H1 (cell line): Measurements from ENCODE around the gene GNAI2. TPM values are rescaled to one million over a fixed set of nuclear protein-coding genes. Genes with fewer than 3 reads are reported as not detected.

Source experiments
- CTCF ChIA-PET: fragments of 300-600 bp; sonication (Branson Sonifier 250); formaldehyde crosslinking; loops from one replicate; lab custom pipeline; 2021; ENCODE audit not compliant: partially characterized antibody; lab: Charles Lee
- POLR2A ChIA-PET: fragments of 300-600 bp; sonication (Branson Sonifier 250); formaldehyde crosslinking; loops from one replicate; lab custom pipeline; 2021; ENCODE audit warnings: inconsistent platforms; ENCODE audit not compliant: partially characterized antibody; lab: Charles Lee
- DNase-seq, 2 experiments: peaks; one replicate each; pipeline versions ENCODE4 v3.0.0 to v3.0.0-alpha.2; 2010 to 2022; ENCODE audit warnings: low spot score in 2 of 2, low read depth in 1 of 2, mixed read lengths in 1 of 2
- FAIRE-seq: peaks from 2 replicates; lab custom pipeline; 2011; peaks lifted over from hg19 to GRCh38; lab: Jason Lieb, UNC
- H2AFZ ChIP-seq: 2 replicates; pipeline ENCODE4 v1.8.1; 2012; ENCODE audit warnings: low read length, inconsistent platforms
- H2AK5ac ChIP-seq: 2 replicates; pipeline ENCODE4 v1.6.1; 2013; ENCODE audit warnings: low read depth, low read length
- H2BK120ac ChIP-seq: replicated peaks from 2 replicates; pipeline ENCODE3; 2013; ENCODE audit warnings: low read depth, low read length, inconsistent platforms
- H2BK12ac ChIP-seq: 2 replicates; pipeline ENCODE4 v1.6.1; 2013; ENCODE audit warnings: low read depth, low read length
- H2BK15ac ChIP-seq: 2 replicates; pipeline ENCODE4 v1.6.1; 2013; ENCODE audit warnings: low read length
- H2BK20ac ChIP-seq: 2 replicates; pipeline ENCODE4 v1.6.1; 2013; ENCODE audit warnings: low read length
- H2BK5ac ChIP-seq: 2 replicates; pipeline ENCODE4 v1.6.1; 2013; ENCODE audit warnings: low read depth, low read length
- H3K14ac ChIP-seq: 2 replicates; pipeline ENCODE4 v1.6.1; 2013; ENCODE audit warnings: inconsistent platforms; ENCODE audit not compliant: insufficient read length
- H3K18ac ChIP-seq: 2 replicates; pipeline ENCODE4 v1.6.1; 2013; ENCODE audit warnings: low read length; ENCODE audit errors: extremely low read depth
- H3K23ac ChIP-seq: 2 replicates; pipeline ENCODE4 v1.6.1; 2013; ENCODE audit warnings: inconsistent platforms; ENCODE audit not compliant: insufficient read length
- H3K23me2 ChIP-seq: 2 replicates; pipeline ENCODE4 v1.6.1; 2013; ENCODE audit warnings: low read depth, low read length
- H3K27ac ChIP-seq: 2 replicates; pipeline ENCODE4 v1.6.1; 2011; ENCODE audit warnings: low read depth, low read length, inconsistent platforms
- H3K27me3 ChIP-seq, 4 experiments: replicated peaks in 1 of 4; 1 replicate in 1 of 4; 2 replicates in 3 of 4; pipeline versions ENCODE4 v1.6.1 to v1.8.1; 2011 to 2013; ENCODE audit warnings: low read length in 3 of 4, mild to moderate bottlenecking in 3 of 4, inconsistent platforms in 2 of 4, mixed read lengths in 2 of 4, moderate library complexity in 1 of 4; ENCODE audit not compliant: control insufficient read depth in 3 of 4, insufficient read depth in 3 of 4; ENCODE audit errors: extremely low read depth in 1 of 4
- H3K36me3 ChIP-seq, 4 experiments: 2 replicates each; pipeline versions ENCODE4 v1.6.1 to v1.8.1; 2011 to 2013; ENCODE audit warnings: mild to moderate bottlenecking in 4 of 4, low read length in 3 of 4, moderate library complexity in 2 of 4, control low read depth in 1 of 4, inconsistent platforms in 1 of 4; ENCODE audit not compliant: insufficient read depth in 4 of 4, control insufficient read depth in 2 of 4
- H3K4ac ChIP-seq: replicated peaks from 2 replicates; pipeline ENCODE3; 2013; ENCODE audit warnings: low read length, low read depth, mixed read lengths, inconsistent platforms; ENCODE audit not compliant: insufficient read length
- H3K4me1 ChIP-seq, 4 experiments: replicated peaks in 1 of 4; 1 replicate in 1 of 4; 2 replicates in 3 of 4; pipeline versions ENCODE4 v1.6.1 to v1.8.1; 2011 to 2013; ENCODE audit warnings: low read length in 3 of 4, inconsistent platforms in 2 of 4, mixed read lengths in 1 of 4; ENCODE audit not compliant: insufficient read depth in 4 of 4, control insufficient read depth in 3 of 4
- H3K4me2 ChIP-seq, 2 experiments: 2 replicates each; pipeline versions ENCODE4 v1.6.1 to v1.8.1; 2011 to 2013; ENCODE audit warnings: low read depth in 2 of 2, low read length in 2 of 2, control low read depth in 1 of 2, inconsistent platforms in 1 of 2, mild to moderate bottlenecking in 1 of 2; ENCODE audit not compliant: insufficient read depth in 1 of 2
- H3K4me3 ChIP-seq, 4 experiments: fragments of 200-600, 300-600 bp in 1 of 4; sonication (generic), shearing (Covaris generic), sonication (Bioruptor Twin) in 1 of 4; 2 replicates each; pipeline versions ENCODE4 v1.5.1 to v1.8.1; 2011 to 2016; ENCODE audit warnings: low read length in 4 of 4, low read depth in 3 of 4, control low read depth in 2 of 4, inconsistent platforms in 2 of 4, mild to moderate bottlenecking in 2 of 4, mixed read lengths in 1 of 4, moderate library complexity in 1 of 4; ENCODE audit not compliant: insufficient read depth in 2 of 4; ENCODE audit errors: extremely low read depth in 1 of 4
- H3K56ac ChIP-seq: replicated peaks from 2 replicates; pipeline ENCODE3; 2013; ENCODE audit warnings: low read depth, mild to moderate bottlenecking, mixed read lengths, low read length, inconsistent platforms; ENCODE audit not compliant: insufficient read length
- H3K79me1 ChIP-seq: 2 replicates; pipeline ENCODE4 v1.6.1; 2013; ENCODE audit warnings: low read depth, low read length, control low read depth
- H3K79me2 ChIP-seq, 2 experiments: 2 replicates each; pipeline versions ENCODE4 v1.6.1 to v1.8.1; 2012 to 2013; ENCODE audit warnings: low read length in 2 of 2, mild to moderate bottlenecking in 2 of 2, inconsistent platforms in 1 of 2; ENCODE audit not compliant: insufficient read depth in 2 of 2, control insufficient read depth in 1 of 2
- H3K9ac ChIP-seq, 4 experiments: replicated peaks in 1 of 4; 1 replicate in 1 of 4; 2 replicates in 3 of 4; pipeline versions ENCODE4 v1.6.1 to v1.8.1; 2011 to 2013; ENCODE audit warnings: low read depth in 3 of 4, low read length in 3 of 4, control low read depth in 2 of 4, mild to moderate bottlenecking in 2 of 4, moderate library complexity in 2 of 4, inconsistent platforms in 1 of 4; ENCODE audit errors: extremely low read depth in 1 of 4
- H3K9me3 ChIP-seq, 2 experiments: 2 replicates each; pipeline versions ENCODE4 v1.6.1 to v1.8.1; 2012 to 2013; ENCODE audit warnings: mild to moderate bottlenecking in 2 of 2, moderate library complexity in 2 of 2, control low read depth in 1 of 2, inconsistent platforms in 1 of 2, low read depth in 1 of 2, low read length in 1 of 2, mixed read lengths in 1 of 2; ENCODE audit not compliant: insufficient read depth in 2 of 2
- H4K20me1 ChIP-seq, 2 experiments: replicated peaks in 1 of 2; 2 replicates each; pipeline versions ENCODE3 to v1.8.1; 2011 to 2013; ENCODE audit warnings: inconsistent platforms in 2 of 2, low read length in 2 of 2, mild to moderate bottlenecking in 1 of 2; ENCODE audit not compliant: insufficient read depth in 2 of 2, control insufficient read depth in 1 of 2
- H4K5ac ChIP-seq: 2 replicates; pipeline ENCODE4 v1.6.1; 2013; ENCODE audit warnings: low read length, low read depth, mixed read lengths, inconsistent platforms; ENCODE audit not compliant: insufficient read length
- H4K8ac ChIP-seq: 2 replicates; pipeline ENCODE4 v1.8.0; 2013; ENCODE audit warnings: mild to moderate bottlenecking, moderate library complexity, low read length, inconsistent platforms; ENCODE audit not compliant: insufficient read depth; ENCODE audit errors: extremely low read depth
- H4K91ac ChIP-seq: replicated peaks from 2 replicates; pipeline ENCODE3; 2013; ENCODE audit warnings: low read length, mixed read lengths, inconsistent platforms; ENCODE audit not compliant: insufficient read length
- CREB1 ChIP-seq: IDR thresholded peaks from 2 replicates; pipeline ENCODE4 v1.6.1; 2012; ENCODE audit warnings: inconsistent platforms
- HDAC2 ChIP-seq, 2 experiments: fragments of 300-600 bp in 1 of 2; sonication (generic) in 1 of 2; IDR thresholded peaks; 2 replicates each; pipeline ENCODE4 v1.6.1; 2011 to 2012; ENCODE audit warnings: low read depth in 2 of 2, low read length in 2 of 2, mild to moderate bottlenecking in 2 of 2, moderate library complexity in 2 of 2, borderline replicate concordance in 1 of 2, inconsistent platforms in 1 of 2
- NRF1 ChIP-seq: IDR thresholded peaks from 2 replicates; pipeline ENCODE4 v1.6.1; 2011; ENCODE audit warnings: mild to moderate bottlenecking, low read depth, low read length, improper control_type of control experiment
- POU5F1 ChIP-seq: IDR thresholded peaks from 2 replicates; pipeline ENCODE4 v1.6.1; 2011; ENCODE audit warnings: low read depth, mild to moderate bottlenecking, low read length, moderate library complexity
- SP4 ChIP-seq: IDR thresholded peaks from 2 replicates; pipeline ENCODE4 v1.6.1; 2012; ENCODE audit warnings: low read length, inconsistent platforms
- ZNF274 ChIP-seq: IDR thresholded peaks from 2 replicates; pipeline ENCODE4 v1.7.0; 2012; ENCODE audit warnings: low read length, borderline replicate concordance; ENCODE audit errors: extremely low read depth
- WGBS, 2 experiments: shearing (Covaris generic) in 1 of 2; methylation state at CpG; one replicate each; pipeline versions ENCODE4 v1.1.6 to v1.1.7; 2013 to 2015; ENCODE audit warnings: low lambda C conversion rate in 2 of 2, mixed read lengths in 2 of 2, inconsistent platforms in 1 of 2, low coverage in 1 of 2, missing lambda C conversion rate in 1 of 2; ENCODE audit not compliant: insufficient replicate concordance in 2 of 2, insufficient coverage in 1 of 2, insufficient read length in 1 of 2; ENCODE audit errors: extremely low coverage in 1 of 2, missing lambda C conversion rate in 1 of 2; 5-methylcytosine and 5-hydroxymethylcytosine counted together
- polyA plus RNA-seq, 7 experiments: library from polyadenylated mRNA; depleted of rRNA in 3 of 7; stranded (reverse) in 5 of 7; unstranded in 2 of 7; fragments of >200 nt in 5 of 7; fragments of 200-250 nt in 2 of 7; gene quantifications; 1 replicate in 5 of 7; 2 replicates in 1 of 7; 4 replicates in 1 of 7; pipeline versions ENCODE4 v1.2.1 to v1.2.3, GENCODE V29; 2011 to 2013; ENCODE audit warnings: missing spikeins in 2 of 7, mixed read lengths in 2 of 7
- total RNA-seq: library from RNA; stranded (reverse); fragmentation: NEBNext Ultra II Directional; extraction: Animal tissue kit (Norgen Biotek cat#: 25700); gene quantifications from 2 replicates; pipeline ENCODE4 v1.2.1, GENCODE V29; 2021

Gene GNAI2
- total and polyA plus RNA-seq, 2 of the 8 experiments (the other 6 are each of a cell fraction or from before 2014, with no cell fraction given): 168 to 539 TPM

DNA sequence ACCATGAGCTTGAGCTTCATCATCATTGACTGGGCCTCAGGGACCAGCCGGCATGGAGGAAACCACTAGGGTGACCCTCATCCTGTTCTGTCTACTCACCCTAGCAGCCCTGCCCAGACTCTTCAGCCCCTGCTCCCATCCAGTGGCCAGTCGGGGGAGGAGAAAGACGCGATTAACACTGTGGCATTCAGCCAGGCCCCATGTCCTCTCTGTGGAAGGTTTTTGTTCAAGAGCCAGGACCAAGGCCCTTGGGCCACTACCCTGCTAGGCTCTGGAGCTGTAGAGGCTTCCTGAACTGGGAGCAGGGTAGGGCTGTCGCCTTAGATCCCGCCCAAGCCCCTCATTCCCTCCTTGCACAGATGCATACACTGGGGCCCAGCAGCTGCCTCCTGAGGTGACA, 15.9 kb upstream of the GNAI2 start:
- WGBS, 2 experiments: 89% methylated on average over 6 of the region's 6 CpGs; no CpG with 5 or more reads in 1 of the 2 experiments
- Histone ChIP-seq H3K79me1 (no peaks in the 10 kb centered on the region), H2BK12ac (no peak overlapping the region), H4K91ac (no peak overlapping the region), H3K36me3 (no peaks in the 10 kb centered on the region), H2AFZ (no peak overlapping the region), H4K8ac (no peak overlapping the region), H2BK15ac (no peak overlapping the region), H3K9ac (no peak overlapping the region), H3K27me3 (peaks cover 0 to 2% (median 0%) of the 10 kb centered on the region in 4 experiments; a peak in 1 of 7 replicates), H2BK120ac (no peak overlapping the region), H2BK20ac (no peak overlapping the region), H3K4me3 (no peak overlapping the region), H3K14ac (no peak overlapping the region), H3K4ac (no peak overlapping the region), H3K23ac (no peak overlapping the region), H3K23me2 (no peaks in the 10 kb centered on the region), H3K56ac (no peak overlapping the region), H3K79me2 (no peaks in the 10 kb centered on the region), H2AK5ac (no peak overlapping the region), H3K4me1 (peaks cover 0 to 3% (median 1%) of the 10 kb centered on the region in 4 experiments; a peak in 5 of 7 replicates), H3K9me3 (no peaks in the 10 kb centered on the region), H2BK5ac (peak overlapping the region; percentile 35; the same call in 1 of the 2 replicates), H4K20me1 (no peaks in the 10 kb centered on the region), H3K18ac (no peak overlapping the region), H4K5ac (no peak overlapping the region), H3K27ac (no peak overlapping the region), H3K4me2 (no peak overlapping the region)
- FAIRE-seq (no peak), DNase-seq (no peak)
- TF ChIP-seq CREB1 (no peak), ZNF274 (no peak), POU5F1 (no peak), HDAC2 (IDR thresholded peaks at IDR 0.05; ENCODE audit: borderline replicate concordance in 1 of 2, low read depth in 2 of 2, low read length in 2 of 2) (no peak), NRF1 (no peak), SP4 (no peak)
- POLR2A ChIA-PET: interaction anchor here (1.0 to 3.9 kb wide), 3 partner anchors 9 to 65 kb away, joined by 3 to 23 read pairs (median 10); no protein-coding TSS in a partner anchor
- CTCF ChIA-PET: interaction anchor here (0.6 to 48.1 kb wide), 12 partner anchors 7 to 196 kb away, joined by 3 to 2149 read pairs (median 4); partner anchors contain the start of genes GNAI2, GNAT1, LSMEM2 and SEMA3B
